WTC11 (cell line): ENCODE measurements around the gene OPCML.

ENCODE experiments used
- CBFB ChIP-seq: sonication (generic); formaldehyde crosslinking; IDR thresholded peaks from 2 replicates; pipeline ENCODE4 v1.8.1; 2022; ENCODE audit warnings: mild to moderate bottlenecking, low read depth, missing genetic modification reagents
- CREB1 ChIP-seq: sonication (generic); formaldehyde crosslinking; IDR thresholded peaks from 2 replicates; pipeline ENCODE4 v1.8.0; 2023; ENCODE audit warnings: mild to moderate bottlenecking, missing genetic modification reagents
- FOXP1 ChIP-seq: sonication (generic); formaldehyde crosslinking; IDR thresholded peaks from 2 replicates; pipeline ENCODE4 v1.8.0; 2022; ENCODE audit warnings: missing genetic modification reagents, mild to moderate bottlenecking, moderate library complexity, borderline replicate concordance
- TF ChIP-seq, protein P1 (sequence below): sonication (generic); formaldehyde crosslinking; conservative IDR thresholded peaks from 2 replicates; pipeline ENCODE4 v1.8.1; 2022; ENCODE audit warnings: mild to moderate bottlenecking, missing genetic modification reagents
- TF ChIP-seq, protein P2 (sequence below): sonication (generic); formaldehyde crosslinking; IDR thresholded peaks from 2 replicates; pipeline ENCODE4 v1.8.0; 2022; ENCODE audit warnings: mild to moderate bottlenecking, missing genetic modification reagents
- TF ChIP-seq, protein P3 (sequence below): fragments of 200-600 bp; IDR thresholded peaks from 2 replicates; pipeline ENCODE4 v1.8.0; 2022; ENCODE audit warnings: antibody characterized with exemption
- TF ChIP-seq, protein P4 (sequence below): sonication (generic); formaldehyde crosslinking; IDR thresholded peaks from 2 replicates; pipeline ENCODE4 v1.8.1; 2023; ENCODE audit warnings: mild to moderate bottlenecking, missing genetic modification reagents, moderate library complexity
- TF ChIP-seq, protein P5 (sequence below): sonication (generic); formaldehyde crosslinking; IDR thresholded peaks from 2 replicates; pipeline ENCODE4 v1.8.1; 2022; ENCODE audit warnings: low read depth, missing genetic modification reagents, borderline replicate concordance
- TF ChIP-seq, protein P6 (sequence below): sonication (generic); formaldehyde crosslinking; IDR thresholded peaks from 2 replicates; pipeline ENCODE4 v1.8.0; 2022; ENCODE audit warnings: mild to moderate bottlenecking, missing genetic modification reagents

DNA sequence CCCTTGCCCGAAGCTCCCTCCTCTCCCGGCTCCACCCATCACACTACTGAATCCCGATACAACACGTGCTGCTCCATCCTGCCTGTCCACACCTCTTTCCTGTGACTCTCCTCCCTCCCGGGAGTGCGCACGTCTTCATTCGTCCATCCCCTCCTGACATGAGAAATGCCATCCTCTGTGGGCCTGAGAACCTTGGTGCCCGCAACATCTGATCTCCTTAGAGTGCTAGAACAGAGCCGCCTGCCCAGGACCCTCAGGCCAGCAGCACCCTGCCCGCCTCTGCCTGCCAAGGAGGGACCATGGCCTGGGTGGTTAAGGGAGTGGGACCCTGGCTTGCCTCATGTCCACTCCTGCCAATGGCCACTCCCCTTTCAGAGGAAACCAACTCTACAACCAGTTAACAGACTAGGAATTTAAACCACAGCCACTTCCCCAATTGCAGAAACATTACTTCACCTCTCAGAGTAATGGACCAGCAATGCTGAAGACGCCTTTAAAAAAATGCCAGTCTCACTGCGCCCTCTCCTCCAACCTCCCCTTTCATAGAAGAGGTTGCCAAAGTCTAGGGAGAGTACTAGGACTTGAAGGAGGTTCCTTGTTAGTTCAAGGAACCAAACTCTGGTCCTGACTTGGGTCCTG is 466.3 kb downstream of the OPCML start:
- TF ChIP-seq, protein P1, sequence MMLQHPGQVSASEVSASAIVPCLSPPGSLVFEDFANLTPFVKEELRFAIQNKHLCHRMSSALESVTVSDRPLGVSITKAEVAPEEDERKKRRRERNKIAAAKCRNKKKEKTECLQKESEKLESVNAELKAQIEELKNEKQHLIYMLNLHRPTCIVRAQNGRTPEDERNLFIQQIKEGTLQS: no peak
- TF ChIP-seq, protein P2, sequence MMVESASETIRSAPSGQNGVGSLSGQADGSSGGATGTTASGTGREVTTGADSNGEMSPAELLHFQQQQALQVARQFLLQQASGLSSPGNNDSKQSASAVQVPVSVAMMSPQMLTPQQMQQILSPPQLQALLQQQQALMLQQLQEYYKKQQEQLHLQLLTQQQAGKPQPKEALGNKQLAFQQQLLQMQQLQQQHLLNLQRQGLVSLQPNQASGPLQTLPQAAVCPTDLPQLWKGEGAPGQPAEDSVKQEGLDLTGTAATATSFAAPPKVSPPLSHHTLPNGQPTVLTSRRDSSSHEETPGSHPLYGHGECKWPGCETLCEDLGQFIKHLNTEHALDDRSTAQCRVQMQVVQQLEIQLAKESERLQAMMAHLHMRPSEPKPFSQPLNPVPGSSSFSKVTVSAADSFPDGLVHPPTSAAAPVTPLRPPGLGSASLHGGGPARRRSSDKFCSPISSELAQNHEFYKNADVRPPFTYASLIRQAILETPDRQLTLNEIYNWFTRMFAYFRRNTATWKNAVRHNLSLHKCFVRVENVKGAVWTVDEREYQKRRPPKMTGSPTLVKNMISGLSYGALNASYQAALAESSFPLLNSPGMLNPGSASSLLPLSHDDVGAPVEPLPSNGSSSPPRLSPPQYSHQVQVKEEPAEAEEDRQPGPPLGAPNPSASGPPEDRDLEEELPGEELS (CRISPR knock-in tag): no peak
- TF ChIP-seq, protein P3, sequence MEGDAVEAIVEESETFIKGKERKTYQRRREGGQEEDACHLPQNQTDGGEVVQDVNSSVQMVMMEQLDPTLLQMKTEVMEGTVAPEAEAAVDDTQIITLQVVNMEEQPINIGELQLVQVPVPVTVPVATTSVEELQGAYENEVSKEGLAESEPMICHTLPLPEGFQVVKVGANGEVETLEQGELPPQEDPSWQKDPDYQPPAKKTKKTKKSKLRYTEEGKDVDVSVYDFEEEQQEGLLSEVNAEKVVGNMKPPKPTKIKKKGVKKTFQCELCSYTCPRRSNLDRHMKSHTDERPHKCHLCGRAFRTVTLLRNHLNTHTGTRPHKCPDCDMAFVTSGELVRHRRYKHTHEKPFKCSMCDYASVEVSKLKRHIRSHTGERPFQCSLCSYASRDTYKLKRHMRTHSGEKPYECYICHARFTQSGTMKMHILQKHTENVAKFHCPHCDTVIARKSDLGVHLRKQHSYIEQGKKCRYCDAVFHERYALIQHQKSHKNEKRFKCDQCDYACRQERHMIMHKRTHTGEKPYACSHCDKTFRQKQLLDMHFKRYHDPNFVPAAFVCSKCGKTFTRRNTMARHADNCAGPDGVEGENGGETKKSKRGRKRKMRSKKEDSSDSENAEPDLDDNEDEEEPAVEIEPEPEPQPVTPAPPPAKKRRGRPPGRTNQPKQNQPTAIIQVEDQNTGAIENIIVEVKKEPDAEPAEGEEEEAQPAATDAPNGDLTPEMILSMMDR: no peak
- TF ChIP-seq CREB1 (CRISPR knock-in tag) (no peak), FOXP1 (CRISPR knock-in tag) (no peak), CBFB (CRISPR knock-in tag) (no peak)
- TF ChIP-seq, protein P4, sequence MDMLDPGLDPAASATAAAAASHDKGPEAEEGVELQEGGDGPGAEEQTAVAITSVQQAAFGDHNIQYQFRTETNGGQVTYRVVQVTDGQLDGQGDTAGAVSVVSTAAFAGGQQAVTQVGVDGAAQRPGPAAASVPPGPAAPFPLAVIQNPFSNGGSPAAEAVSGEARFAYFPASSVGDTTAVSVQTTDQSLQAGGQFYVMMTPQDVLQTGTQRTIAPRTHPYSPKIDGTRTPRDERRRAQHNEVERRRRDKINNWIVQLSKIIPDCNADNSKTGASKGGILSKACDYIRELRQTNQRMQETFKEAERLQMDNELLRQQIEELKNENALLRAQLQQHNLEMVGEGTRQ: no peak
- TF ChIP-seq, protein P5, sequence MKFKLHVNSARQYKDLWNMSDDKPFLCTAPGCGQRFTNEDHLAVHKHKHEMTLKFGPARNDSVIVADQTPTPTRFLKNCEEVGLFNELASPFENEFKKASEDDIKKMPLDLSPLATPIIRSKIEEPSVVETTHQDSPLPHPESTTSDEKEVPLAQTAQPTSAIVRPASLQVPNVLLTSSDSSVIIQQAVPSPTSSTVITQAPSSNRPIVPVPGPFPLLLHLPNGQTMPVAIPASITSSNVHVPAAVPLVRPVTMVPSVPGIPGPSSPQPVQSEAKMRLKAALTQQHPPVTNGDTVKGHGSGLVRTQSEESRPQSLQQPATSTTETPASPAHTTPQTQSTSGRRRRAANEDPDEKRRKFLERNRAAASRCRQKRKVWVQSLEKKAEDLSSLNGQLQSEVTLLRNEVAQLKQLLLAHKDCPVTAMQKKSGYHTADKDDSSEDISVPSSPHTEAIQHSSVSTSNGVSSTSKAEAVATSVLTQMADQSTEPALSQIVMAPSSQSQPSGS: no peak
- TF ChIP-seq, protein P6, sequence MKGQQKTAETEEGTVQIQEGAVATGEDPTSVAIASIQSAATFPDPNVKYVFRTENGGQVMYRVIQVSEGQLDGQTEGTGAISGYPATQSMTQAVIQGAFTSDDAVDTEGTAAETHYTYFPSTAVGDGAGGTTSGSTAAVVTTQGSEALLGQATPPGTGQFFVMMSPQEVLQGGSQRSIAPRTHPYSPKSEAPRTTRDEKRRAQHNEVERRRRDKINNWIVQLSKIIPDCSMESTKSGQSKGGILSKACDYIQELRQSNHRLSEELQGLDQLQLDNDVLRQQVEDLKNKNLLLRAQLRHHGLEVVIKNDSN (CRISPR knock-in tag): no peak
